GM12891 (cell line): Measurements from ENCODE around the gene HNRNPA1.

Source experiments
- POLR2A ChIP-seq: IDR thresholded peaks from 2 replicates; pipeline ENCODE4 v1.6.1; 2011; ENCODE audit warnings: low read depth, low read length, control low read depth
- POLR2AphosphoS5 ChIP-seq: IDR thresholded peaks from 2 replicates; pipeline ENCODE4 v1.6.1; 2011; ENCODE audit warnings: low read depth, low read length, control low read depth
- POU2F2 ChIP-seq: IDR thresholded peaks from 2 replicates; pipeline ENCODE4 v1.6.1; 2011; ENCODE audit warnings: low read depth, mild to moderate bottlenecking, control low read depth, low read length, moderate library complexity
- TAF1 ChIP-seq: IDR thresholded peaks from 2 replicates; pipeline ENCODE4 v1.6.1; 2011; ENCODE audit warnings: low read depth, low read length, control low read depth

- TF ChIP-seq POLR2A (no peak), POLR2AphosphoS5 (no peak), TAF1 (no peak), POU2F2 (no peak)
These were observed 50.9 kb downstream of the HNRNPA1 start for GRCh38 chr12:54331461-54331860.
